ENCODE measurements around the gene SEPTIN1. TPM values are rescaled to one million over a fixed set of nuclear protein-coding genes. Genes with fewer than 3 reads are reported as not detected.

SEPTIN1 gene
- total and polyA plus RNA-seq, 2 of the 13 experiments (the other 11 are each of a cell fraction or from before 2014, with no cell fraction given), result 0.18 to 0.67 TPM

DNA sequence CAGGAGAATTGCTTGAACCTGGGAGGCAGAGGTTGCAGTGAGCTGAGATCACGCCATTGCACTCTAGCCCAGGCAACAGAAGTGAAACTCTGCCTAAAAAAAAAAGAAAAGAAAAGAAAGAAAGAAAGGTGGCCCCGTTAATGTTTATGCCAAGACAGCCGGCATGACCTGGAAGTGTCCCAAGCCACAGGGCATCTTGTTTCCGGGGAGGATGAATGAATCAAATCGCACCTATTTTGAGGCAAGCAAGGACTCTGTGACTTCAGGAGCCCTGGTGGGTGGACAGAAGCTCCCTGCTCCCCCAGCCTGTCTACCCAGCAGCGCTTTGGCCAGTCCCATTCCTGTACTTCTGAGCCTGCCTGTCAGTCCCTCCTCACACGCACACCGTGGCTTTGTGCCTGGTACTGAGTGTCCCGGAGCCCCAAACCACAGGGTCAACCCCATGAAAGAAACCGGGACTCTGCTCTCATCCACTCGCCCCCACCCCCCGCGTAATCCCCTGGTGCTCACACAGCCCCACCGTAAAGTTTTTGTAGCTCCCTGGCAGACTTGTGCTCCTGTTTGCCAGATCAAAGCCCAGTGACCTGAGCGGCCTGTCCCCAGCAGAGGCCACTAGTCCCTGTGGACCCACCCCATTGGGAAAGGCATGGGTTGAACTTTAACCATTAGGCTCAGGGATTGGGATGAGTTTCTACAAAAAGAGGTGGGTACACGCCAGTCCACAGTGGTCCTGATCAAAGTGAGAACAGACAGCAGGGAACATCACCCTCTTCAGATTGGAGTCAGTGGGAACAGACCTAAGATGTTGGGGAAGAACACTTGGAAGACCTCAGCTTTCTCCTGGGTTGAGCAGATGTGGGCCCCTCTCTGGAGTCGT lies 46.5 kb downstream of the SEPTIN1 start (continued):
- TF ChIP-seq, protein P1, sequence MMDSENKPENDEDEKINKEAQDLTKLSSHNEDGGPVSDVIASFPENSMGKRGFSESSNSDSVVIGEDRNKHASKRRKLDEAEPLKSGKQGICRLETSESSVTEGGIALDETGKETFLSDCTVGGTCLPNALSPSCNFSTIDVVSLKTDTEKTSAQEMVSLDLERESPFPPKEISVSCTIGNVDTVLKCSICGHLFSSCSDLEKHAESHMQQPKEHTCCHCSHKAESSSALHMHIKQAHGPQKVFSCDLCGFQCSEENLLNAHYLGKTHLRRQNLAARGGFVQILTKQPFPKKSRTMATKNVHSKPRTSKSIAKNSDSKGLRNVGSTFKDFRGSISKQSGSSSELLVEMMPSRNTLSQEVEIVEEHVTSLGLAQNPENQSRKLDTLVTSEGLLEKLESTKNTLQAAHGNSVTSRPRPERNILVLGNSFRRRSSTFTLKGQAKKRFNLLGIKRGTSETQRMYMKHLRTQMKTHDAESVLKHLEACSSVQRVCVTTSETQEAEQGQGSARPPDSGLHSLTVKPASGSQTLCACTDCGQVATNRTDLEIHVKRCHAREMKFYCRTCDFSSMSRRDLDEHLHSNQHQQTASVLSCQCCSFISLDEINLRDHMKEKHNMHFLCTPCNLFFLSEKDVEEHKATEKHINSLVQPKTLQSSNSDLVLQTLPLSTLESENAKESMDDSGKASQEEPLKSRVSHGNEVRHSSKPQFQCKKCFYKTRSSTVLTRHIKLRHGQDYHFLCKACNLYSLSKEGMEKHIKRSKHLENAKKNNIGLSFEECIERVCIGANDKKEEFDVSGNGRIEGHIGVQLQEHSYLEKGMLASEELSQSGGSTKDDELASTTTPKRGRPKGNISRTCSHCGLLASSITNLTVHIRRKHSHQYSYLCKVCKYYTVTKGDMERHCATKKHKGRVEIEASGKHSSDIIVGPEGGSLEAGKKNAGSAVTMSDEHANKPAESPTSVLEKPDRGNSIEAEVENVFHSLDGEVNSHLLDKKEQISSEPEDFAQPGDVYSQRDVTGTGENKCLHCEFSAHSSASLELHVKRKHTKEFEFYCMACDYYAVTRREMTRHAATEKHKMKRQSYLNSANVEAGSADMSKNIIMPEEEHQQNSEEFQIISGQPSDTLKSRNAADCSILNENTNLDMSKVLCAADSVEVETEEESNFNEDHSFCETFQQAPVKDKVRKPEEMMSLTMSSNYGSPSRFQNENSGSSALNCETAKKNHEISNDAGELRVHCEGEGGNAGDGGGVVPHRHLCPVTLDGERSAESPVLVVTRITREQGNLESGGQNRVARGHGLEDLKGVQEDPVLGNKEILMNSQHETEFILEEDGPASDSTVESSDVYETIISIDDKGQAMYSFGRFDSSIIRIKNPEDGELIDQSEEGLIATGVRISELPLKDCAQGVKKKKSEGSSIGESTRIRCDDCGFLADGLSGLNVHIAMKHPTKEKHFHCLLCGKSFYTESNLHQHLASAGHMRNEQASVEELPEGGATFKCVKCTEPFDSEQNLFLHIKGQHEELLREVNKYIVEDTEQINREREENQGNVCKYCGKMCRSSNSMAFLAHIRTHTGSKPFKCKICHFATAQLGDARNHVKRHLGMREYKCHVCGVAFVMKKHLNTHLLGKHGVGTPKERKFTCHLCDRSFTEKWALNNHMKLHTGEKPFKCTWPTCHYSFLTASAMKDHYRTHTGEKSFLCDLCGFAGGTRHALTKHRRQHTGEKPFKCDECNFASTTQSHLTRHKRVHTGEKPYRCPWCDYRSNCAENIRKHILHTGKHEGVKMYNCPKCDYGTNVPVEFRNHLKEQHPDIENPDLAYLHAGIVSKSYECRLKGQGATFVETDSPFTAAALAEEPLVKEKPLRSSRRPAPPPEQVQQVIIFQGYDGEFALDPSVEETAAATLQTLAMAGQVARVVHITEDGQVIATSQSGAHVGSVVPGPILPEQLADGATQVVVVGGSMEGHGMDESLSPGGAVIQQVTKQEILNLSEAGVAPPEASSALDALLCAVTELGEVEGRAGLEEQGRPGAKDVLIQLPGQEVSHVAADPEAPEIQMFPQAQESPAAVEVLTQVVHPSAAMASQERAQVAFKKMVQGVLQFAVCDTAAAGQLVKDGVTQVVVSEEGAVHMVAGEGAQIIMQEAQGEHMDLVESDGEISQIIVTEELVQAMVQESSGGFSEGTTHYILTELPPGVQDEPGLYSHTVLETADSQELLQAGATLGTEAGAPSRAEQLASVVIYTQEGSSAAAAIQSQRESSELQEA (CRISPR knock-in tag; IDR thresholded peaks at IDR 0.05; ENCODE audit: not compliant biosample characterization), result no peak
- TF ChIP-seq, protein P2, sequence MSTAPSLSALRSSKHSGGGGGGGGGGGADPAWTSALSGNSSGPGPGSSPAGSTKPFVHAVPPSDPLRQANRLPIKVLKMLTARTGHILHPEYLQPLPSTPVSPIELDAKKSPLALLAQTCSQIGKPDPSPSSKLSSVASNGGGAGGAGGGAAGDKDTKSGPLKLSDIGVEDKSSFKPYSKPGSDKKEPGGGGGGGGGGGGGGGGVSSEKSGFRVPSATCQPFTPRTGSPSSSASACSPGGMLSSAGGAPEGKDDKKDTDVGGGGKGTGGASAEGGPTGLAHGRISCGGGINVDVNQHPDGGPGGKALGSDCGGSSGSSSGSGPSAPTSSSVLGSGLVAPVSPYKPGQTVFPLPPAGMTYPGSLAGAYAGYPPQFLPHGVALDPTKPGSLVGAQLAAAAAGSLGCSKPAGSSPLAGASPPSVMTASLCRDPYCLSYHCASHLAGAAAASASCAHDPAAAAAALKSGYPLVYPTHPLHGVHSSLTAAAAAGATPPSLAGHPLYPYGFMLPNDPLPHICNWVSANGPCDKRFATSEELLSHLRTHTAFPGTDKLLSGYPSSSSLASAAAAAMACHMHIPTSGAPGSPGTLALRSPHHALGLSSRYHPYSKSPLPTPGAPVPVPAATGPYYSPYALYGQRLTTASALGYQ (CRISPR knock-in tag; IDR thresholded peaks at IDR 0.05), result peak; percentile 66; the same call in 1 of the 2 replicates
- TF ChIP-seq POLR2G (IDR thresholded peaks at IDR 0.05; ENCODE audit: low read depth, low read length), result peak; percentile 81
- TF ChIP-seq, protein P3, sequence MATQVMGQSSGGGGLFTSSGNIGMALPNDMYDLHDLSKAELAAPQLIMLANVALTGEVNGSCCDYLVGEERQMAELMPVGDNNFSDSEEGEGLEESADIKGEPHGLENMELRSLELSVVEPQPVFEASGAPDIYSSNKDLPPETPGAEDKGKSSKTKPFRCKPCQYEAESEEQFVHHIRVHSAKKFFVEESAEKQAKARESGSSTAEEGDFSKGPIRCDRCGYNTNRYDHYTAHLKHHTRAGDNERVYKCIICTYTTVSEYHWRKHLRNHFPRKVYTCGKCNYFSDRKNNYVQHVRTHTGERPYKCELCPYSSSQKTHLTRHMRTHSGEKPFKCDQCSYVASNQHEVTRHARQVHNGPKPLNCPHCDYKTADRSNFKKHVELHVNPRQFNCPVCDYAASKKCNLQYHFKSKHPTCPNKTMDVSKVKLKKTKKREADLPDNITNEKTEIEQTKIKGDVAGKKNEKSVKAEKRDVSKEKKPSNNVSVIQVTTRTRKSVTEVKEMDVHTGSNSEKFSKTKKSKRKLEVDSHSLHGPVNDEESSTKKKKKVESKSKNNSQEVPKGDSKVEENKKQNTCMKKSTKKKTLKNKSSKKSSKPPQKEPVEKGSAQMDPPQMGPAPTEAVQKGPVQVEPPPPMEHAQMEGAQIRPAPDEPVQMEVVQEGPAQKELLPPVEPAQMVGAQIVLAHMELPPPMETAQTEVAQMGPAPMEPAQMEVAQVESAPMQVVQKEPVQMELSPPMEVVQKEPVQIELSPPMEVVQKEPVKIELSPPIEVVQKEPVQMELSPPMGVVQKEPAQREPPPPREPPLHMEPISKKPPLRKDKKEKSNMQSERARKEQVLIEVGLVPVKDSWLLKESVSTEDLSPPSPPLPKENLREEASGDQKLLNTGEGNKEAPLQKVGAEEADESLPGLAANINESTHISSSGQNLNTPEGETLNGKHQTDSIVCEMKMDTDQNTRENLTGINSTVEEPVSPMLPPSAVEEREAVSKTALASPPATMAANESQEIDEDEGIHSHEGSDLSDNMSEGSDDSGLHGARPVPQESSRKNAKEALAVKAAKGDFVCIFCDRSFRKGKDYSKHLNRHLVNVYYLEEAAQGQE (IDR thresholded peaks at IDR 0.05; ENCODE audit: borderline replicate concordance in 1 of 2, low read depth in 1 of 2, low read length in 2 of 2), result peak in 1 of 2 experiments; percentile 58; a peak in 2 of 4 replicates
- TF ChIP-seq, protein P4, sequence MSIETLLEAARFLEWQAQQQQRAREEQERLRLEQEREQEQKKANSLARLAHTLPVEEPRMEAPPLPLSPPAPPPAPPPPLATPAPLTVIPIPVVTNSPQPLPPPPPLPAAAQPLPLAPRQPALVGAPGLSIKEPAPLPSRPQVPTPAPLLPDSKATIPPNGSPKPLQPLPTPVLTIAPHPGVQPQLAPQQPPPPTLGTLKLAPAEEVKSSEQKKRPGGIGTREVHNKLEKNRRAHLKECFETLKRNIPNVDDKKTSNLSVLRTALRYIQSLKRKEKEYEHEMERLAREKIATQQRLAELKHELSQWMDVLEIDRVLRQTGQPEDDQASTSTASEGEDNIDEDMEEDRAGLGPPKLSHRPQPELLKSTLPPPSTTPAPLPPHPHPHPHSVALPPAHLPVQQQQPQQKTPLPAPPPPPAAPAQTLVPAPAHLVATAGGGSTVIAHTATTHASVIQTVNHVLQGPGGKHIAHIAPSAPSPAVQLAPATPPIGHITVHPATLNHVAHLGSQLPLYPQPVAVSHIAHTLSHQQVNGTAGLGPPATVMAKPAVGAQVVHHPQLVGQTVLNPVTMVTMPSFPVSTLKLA (IDR thresholded peaks at IDR 0.05), result no peak; the same call in 1 of the 2 replicates
- TF ChIP-seq U2AF2 (IDR thresholded peaks at IDR 0.05; ENCODE audit: low read depth, low read length), result no peak
- no peak for TF ChIP-seq AKAP8 (CRISPR knock-in tag; IDR thresholded peaks at IDR 0.05)
